ENCODE measurements around the gene WWP2.
"Not testable (repeated sequence)": the region's sequence is repeated elsewhere in the genome, so short reads cannot be mapped to it uniquely, and the experiment has no call there.

The WWP2 gene

GRCh38 chr16:69761983-69762813 lies at the start of gene WWP2:
WWP2 (plus strand) TSS chr16:69762332; CDS start chr16:69787011, 24,679 bp downstream.
- DNase-seq: peak; percentile 72

GRCh38 chr16:69712914-69713581 lies 49.1 kb upstream of the WWP2 start:
- no peak for DNase-seq

- no peak for DNase-seq
These were observed 45.1 kb upstream of the WWP2 start for GRCh38 chr16:69717066-69717465.

GRCh38 chr16:69718111-69718764 lies 43.9 kb upstream of the WWP2 start:
- no peak for DNase-seq

- no peak for DNase-seq
These were observed 41.2 kb upstream of the WWP2 start for GRCh38 chr16:69720822-69721430.

- DNase-seq: no peak
These were observed 40.6 kb upstream of the WWP2 start for GRCh38 chr16:69721441-69721957.

- no peak for DNase-seq
These were observed 37.7 kb upstream of the WWP2 start for GRCh38 chr16:69724414-69724873.

- no peak for DNase-seq
These were observed 37.1 kb upstream of the WWP2 start for GRCh38 chr16:69724981-69725479.

GRCh38 chr16:69725480-69726312 lies 36.4 kb upstream of the WWP2 start:
- DNase-seq: no peak

- peak; percentile 80 for DNase-seq
These were observed 35.6 kb upstream of the WWP2 start, which contains the start of gene NQO1 for GRCh38 chr16:69726313-69727060. NQO1 (minus strand) TSS chr16:69726560; CDS start chr16:69726439, 121 bp downstream.

GRCh38 chr16:69727916-69728270 lies 34.2 kb upstream of the WWP2 start:
- no peak for DNase-seq

GRCh38 chr16:69729030-69729429 lies 33.1 kb upstream of the WWP2 start:
- not testable (repeated sequence) for DNase-seq

GRCh38 chr16:69731280-69731679 lies 30.9 kb upstream of the WWP2 start:
- not testable (repeated sequence) for DNase-seq

GRCh38 chr16:69732101-69732500 lies 30.0 kb upstream of the WWP2 start:
- no peak for DNase-seq

GRCh38 chr16:69741519-69741918 lies 20.6 kb upstream of the WWP2 start:
- no peak for DNase-seq

- no peak for DNase-seq
These were observed 19.9 kb upstream of the WWP2 start for GRCh38 chr16:69741951-69742904.

GRCh38 chr16:69744363-69745231 lies 17.5 kb upstream of the WWP2 start:
- DNase-seq: no peak

GRCh38 chr16:69745232-69745612 lies 16.9 kb upstream of the WWP2 start:
- no peak for DNase-seq

- no peak for DNase-seq
These were observed 16.2 kb upstream of the WWP2 start for GRCh38 chr16:69745959-69746358.
